Measurements from ENCODE around the gene PRMT7.

DNA sequence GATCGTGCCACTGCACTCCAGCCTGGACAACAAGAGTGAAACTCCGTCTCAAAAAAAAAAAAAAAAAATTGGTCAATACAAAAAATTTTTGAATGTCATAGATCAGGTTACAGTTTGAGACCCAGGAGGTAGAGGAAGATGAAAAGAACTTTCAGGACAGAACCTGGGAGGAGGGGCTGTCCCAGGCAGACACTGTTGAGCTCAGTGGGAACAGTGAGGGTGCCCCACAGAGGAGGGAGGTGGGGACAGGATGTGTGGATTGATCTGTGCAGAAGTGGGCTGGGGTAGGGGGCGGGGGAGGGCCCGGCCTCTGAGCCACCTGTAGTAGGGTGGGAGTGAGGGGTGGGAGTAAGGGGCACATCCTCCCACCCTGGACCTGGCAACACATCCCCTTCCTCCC, 58.3 kb downstream of the PRMT7 start:
- TF ChIP-seq, protein P1, sequence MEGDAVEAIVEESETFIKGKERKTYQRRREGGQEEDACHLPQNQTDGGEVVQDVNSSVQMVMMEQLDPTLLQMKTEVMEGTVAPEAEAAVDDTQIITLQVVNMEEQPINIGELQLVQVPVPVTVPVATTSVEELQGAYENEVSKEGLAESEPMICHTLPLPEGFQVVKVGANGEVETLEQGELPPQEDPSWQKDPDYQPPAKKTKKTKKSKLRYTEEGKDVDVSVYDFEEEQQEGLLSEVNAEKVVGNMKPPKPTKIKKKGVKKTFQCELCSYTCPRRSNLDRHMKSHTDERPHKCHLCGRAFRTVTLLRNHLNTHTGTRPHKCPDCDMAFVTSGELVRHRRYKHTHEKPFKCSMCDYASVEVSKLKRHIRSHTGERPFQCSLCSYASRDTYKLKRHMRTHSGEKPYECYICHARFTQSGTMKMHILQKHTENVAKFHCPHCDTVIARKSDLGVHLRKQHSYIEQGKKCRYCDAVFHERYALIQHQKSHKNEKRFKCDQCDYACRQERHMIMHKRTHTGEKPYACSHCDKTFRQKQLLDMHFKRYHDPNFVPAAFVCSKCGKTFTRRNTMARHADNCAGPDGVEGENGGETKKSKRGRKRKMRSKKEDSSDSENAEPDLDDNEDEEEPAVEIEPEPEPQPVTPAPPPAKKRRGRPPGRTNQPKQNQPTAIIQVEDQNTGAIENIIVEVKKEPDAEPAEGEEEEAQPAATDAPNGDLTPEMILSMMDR (IDR thresholded peaks at IDR 0.05): no peak
- TF ChIP-seq POLR2AphosphoS5 (IDR thresholded peaks at IDR 0.05) (no peak), POLR2A (IDR thresholded peaks at IDR 0.05) (no peak)
